HEK293T (cell line): ENCODE data around the gene COL6A1.

Experiments used
- ARNT ChIP-seq: fragments of 450-650 bp; IDR thresholded peaks from 2 replicates; pipeline ENCODE4 v1.6.1; 2017; ENCODE audit warnings: mild to moderate bottlenecking
- BHLHE40 ChIP-seq: fragments of 450-650 bp; IDR thresholded peaks from 2 replicates; pipeline ENCODE4 v1.6.1; 2016; ENCODE audit warnings: mild to moderate bottlenecking, moderate library complexity, borderline replicate concordance
- CTBP1 ChIP-seq: fragments of 450-650 bp; IDR thresholded peaks from 2 replicates; pipeline ENCODE4 v1.6.1; 2016; ENCODE audit warnings: borderline replicate concordance
- FOXA1 ChIP-seq: fragments of 450-650 bp; IDR thresholded peaks from 2 replicates; pipeline ENCODE4 v1.6.1; 2016; ENCODE audit warnings: mild to moderate bottlenecking
- FOXM1 ChIP-seq: fragments of 450-650 bp; IDR thresholded peaks from 2 replicates; pipeline ENCODE4 v1.6.1; 2017; ENCODE audit warnings: mild to moderate bottlenecking, borderline replicate concordance
- HDGF ChIP-seq: fragments of 450-650 bp; IDR thresholded peaks from 2 replicates; pipeline ENCODE4 v1.6.1; 2017; ENCODE audit warnings: antibody characterized with exemption, borderline replicate concordance
- L3MBTL2 ChIP-seq: fragments of 450-650 bp; conservative IDR thresholded peaks from 2 replicates; pipeline ENCODE4 v1.6.1; 2016; ENCODE audit warnings: mild to moderate bottlenecking
- LEF1 ChIP-seq: fragments of 450-650 bp; IDR thresholded peaks from 2 replicates; pipeline ENCODE4 v1.6.1; 2017; ENCODE audit warnings: mild to moderate bottlenecking, borderline replicate concordance
- NFRKB ChIP-seq: fragments of 450-650 bp; IDR thresholded peaks from 2 replicates; pipeline ENCODE4 v1.6.1; 2016; ENCODE audit warnings: mild to moderate bottlenecking, moderate library complexity
- SP1 ChIP-seq: fragments of 450-650 bp; IDR thresholded peaks from 2 replicates; pipeline ENCODE4 v1.6.1; 2017
- SUZ12 ChIP-seq: fragments of 450-650 bp; IDR thresholded peaks from 2 replicates; pipeline ENCODE4 v1.6.1; 2016; ENCODE audit warnings: mild to moderate bottlenecking
- ZNF384 ChIP-seq: fragments of 450-650 bp; IDR thresholded peaks from 2 replicates; pipeline ENCODE4 v1.6.1; 2016
- TF ChIP-seq, protein P1 (sequence below): fragments of 450-650 bp; IDR thresholded peaks from 2 replicates; pipeline ENCODE4 v1.6.1; 2016

DNA sequence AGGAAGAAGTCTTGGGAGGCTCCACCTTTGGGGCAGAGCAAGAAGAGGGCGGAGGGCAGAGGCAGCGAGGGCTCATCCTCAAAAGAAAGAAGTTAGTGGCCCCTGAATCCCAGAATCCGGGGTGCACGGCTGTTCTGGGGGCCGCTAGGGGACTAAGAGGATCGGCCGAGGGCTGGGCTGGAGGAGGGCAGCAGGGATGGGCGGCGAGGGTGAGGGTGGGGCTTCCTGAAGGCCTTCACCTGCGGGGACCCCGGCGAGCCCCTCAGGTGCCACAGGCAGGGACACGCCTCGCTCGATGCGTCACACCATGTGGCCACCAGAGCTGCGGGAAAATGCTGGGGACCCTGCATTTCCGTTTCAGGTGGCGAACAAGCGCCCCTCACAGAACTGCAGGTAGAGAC is 23.9 kb downstream of the COL6A1 start:
- TF ChIP-seq CTBP1: no peak
- TF ChIP-seq SP1: no peak
- TF ChIP-seq, protein P1, sequence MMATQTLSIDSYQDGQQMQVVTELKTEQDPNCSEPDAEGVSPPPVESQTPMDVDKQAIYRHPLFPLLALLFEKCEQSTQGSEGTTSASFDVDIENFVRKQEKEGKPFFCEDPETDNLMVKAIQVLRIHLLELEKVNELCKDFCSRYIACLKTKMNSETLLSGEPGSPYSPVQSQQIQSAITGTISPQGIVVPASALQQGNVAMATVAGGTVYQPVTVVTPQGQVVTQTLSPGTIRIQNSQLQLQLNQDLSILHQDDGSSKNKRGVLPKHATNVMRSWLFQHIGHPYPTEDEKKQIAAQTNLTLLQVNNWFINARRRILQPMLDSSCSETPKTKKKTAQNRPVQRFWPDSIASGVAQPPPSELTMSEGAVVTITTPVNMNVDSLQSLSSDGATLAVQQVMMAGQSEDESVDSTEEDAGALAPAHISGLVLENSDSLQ: no peak
- TF ChIP-seq ARNT: no peak
- TF ChIP-seq HDGF: no peak
- no peak for TF ChIP-seq FOXM1
- TF ChIP-seq SUZ12: no peak
- TF ChIP-seq FOXA1: no peak
- TF ChIP-seq LEF1: no peak
- TF ChIP-seq ZNF384: no peak
- TF ChIP-seq BHLHE40: no peak
- TF ChIP-seq NFRKB: no peak
- no peak for TF ChIP-seq L3MBTL2
